Fibroblast of lung (primary cell): ENCODE data around the gene KCTD6. TPM values are rescaled to one million over a fixed set of nuclear protein-coding genes. Genes with fewer than 3 reads are reported as not detected.

ENCODE experiments used
- DNase-seq, 2 donors: peaks; one replicate each; pipeline versions ENCODE4 v3.0.0 to v3.0.0-alpha.2; 2010; ENCODE audit warnings: low read depth in 2 of 2
- H2AFZ ChIP-seq: 2 replicates; pipeline ENCODE4 v1.5.1; 2012; ENCODE audit warnings: low read length, control low read depth, inconsistent platforms
- H3K27ac ChIP-seq: 2 replicates; pipeline ENCODE4 v1.5.1; 2011; ENCODE audit warnings: low read length, control low read depth; ENCODE audit not compliant: insufficient read depth
- H3K27me3 ChIP-seq: 2 replicates; pipeline ENCODE4 v1.5.1; 2011; ENCODE audit warnings: mild to moderate bottlenecking, low read length; ENCODE audit not compliant: control insufficient read depth, insufficient read depth
- H3K36me3 ChIP-seq: 2 replicates; pipeline ENCODE4 v1.5.1; 2011; ENCODE audit warnings: low read length; ENCODE audit not compliant: control insufficient read depth, insufficient read depth
- H3K4me1 ChIP-seq: 2 replicates; pipeline ENCODE4 v1.5.1; 2011; ENCODE audit warnings: low read length; ENCODE audit not compliant: control insufficient read depth, insufficient read depth; ENCODE audit errors: extremely low read depth
- H3K4me2 ChIP-seq: 2 replicates; pipeline ENCODE4 v1.5.1; 2011; ENCODE audit warnings: low read length, control low read depth; ENCODE audit not compliant: insufficient read depth; ENCODE audit errors: extremely low read depth
- H3K4me3 ChIP-seq, 4 experiments: fragments of 200-600 bp in 1 of 4; sonication (generic) in 1 of 4; replicated peaks in 1 of 4; 2 replicates each; pipeline ENCODE4 v1.5.1; 2011 to 2016; ENCODE audit warnings: low read length in 4 of 4, low read depth in 3 of 4, mild to moderate bottlenecking in 3 of 4, control low read depth in 2 of 4, inconsistent platforms in 1 of 4, mixed read lengths in 1 of 4; ENCODE audit not compliant: insufficient read depth in 1 of 4; ENCODE audit errors: control extremely low read depth in 1 of 4
- H3K79me2 ChIP-seq: 2 replicates; pipeline ENCODE4 v1.5.1; 2012; ENCODE audit warnings: mild to moderate bottlenecking, low read length, inconsistent platforms; ENCODE audit not compliant: control insufficient read depth, insufficient read depth
- H3K9ac ChIP-seq: 2 replicates; pipeline ENCODE4 v1.5.1; 2011; ENCODE audit warnings: mild to moderate bottlenecking, low read length, control low read depth; ENCODE audit not compliant: insufficient read depth
- H3K9me3 ChIP-seq: 2 replicates; pipeline ENCODE4 v1.5.1; 2012; ENCODE audit warnings: low read depth, low read length; ENCODE audit not compliant: control insufficient read depth, insufficient read depth
- H4K20me1 ChIP-seq: 2 replicates; pipeline ENCODE4 v1.5.1; 2011; ENCODE audit warnings: low read length; ENCODE audit not compliant: control insufficient read depth, insufficient read depth; ENCODE audit errors: extremely low read depth
- EZH2 ChIP-seq: IDR thresholded peaks from 2 replicates; pipeline ENCODE4 v1.5.1; 2012; ENCODE audit warnings: low read length, control low read depth, mild to moderate bottlenecking; ENCODE audit errors: missing control alignments
- polyA plus RNA-seq, 2 donors: library from polyadenylated mRNA; depleted of rRNA in 1 of 2; stranded (reverse) in 1 of 2; unstranded in 1 of 2; fragments of >200 nt; gene quantifications; 2 replicates each; pipeline ENCODE4 v1.2.1, GENCODE V29; 2011 to 2012; ENCODE audit warnings: missing spikeins in 1 of 2
- total RNA-seq: library from RNA; depleted of rRNA; stranded (reverse); fragments of >200 nt; gene quantifications from 2 replicates; pipeline ENCODE4 v1.2.1, GENCODE V29; 2014
- TF ChIP-seq, protein P1 (sequence below), 2 donors: IDR thresholded peaks in 1 of 2; conservative IDR thresholded peaks in 1 of 2; 1 replicate in 1 of 2; 2 replicates in 1 of 2; pipeline ENCODE4 v1.5.1; 2011 to 2012; ENCODE audit warnings: low read length in 2 of 2, control low read depth in 1 of 2, inconsistent platforms in 1 of 2, low read depth in 1 of 2, mild to moderate bottlenecking in 1 of 2

KCTD6 gene
- total and polyA plus RNA-seq, 2 donors (not counting 1 experiment from before 2014, with no cell fraction given) = 10.2 to 14.8 TPM

DNA sequence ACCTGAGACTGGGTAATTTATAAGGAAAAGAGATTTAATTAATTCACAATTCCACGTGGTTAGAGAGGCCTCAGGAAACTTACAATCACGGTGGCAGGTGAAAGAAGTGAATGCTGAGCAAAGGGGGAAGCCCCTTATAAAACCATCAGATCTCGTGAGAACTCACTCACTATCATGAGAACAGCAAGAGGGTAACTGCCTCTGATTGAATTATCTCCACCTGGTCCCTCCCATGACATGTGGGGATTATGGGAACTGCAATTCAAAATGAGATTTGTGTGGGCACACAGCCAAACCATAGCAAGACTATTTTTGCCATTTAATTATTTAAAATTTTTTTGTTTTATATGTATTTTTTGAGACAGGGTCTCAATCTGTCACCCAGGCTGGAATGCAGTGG is 27.0 kb upstream of the KCTD6 start:
- no peak overlapping the region for H3K9ac ChIP-seq
- H3K4me1 ChIP-seq = peaks cover 5% of the 10 kb centered on the region
- H3K36me3 ChIP-seq = no peaks in the 10 kb centered on the region
- no peak for TF ChIP-seq EZH2
- TF ChIP-seq, protein P1, sequence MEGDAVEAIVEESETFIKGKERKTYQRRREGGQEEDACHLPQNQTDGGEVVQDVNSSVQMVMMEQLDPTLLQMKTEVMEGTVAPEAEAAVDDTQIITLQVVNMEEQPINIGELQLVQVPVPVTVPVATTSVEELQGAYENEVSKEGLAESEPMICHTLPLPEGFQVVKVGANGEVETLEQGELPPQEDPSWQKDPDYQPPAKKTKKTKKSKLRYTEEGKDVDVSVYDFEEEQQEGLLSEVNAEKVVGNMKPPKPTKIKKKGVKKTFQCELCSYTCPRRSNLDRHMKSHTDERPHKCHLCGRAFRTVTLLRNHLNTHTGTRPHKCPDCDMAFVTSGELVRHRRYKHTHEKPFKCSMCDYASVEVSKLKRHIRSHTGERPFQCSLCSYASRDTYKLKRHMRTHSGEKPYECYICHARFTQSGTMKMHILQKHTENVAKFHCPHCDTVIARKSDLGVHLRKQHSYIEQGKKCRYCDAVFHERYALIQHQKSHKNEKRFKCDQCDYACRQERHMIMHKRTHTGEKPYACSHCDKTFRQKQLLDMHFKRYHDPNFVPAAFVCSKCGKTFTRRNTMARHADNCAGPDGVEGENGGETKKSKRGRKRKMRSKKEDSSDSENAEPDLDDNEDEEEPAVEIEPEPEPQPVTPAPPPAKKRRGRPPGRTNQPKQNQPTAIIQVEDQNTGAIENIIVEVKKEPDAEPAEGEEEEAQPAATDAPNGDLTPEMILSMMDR (conservative IDR thresholded peaks at IDR 0.05 in 1 of 2, IDR thresholded peaks at IDR 0.05 in 1 of 2; ENCODE audit: low read depth in 1 of 2, low read length in 2 of 2) = no peak
- H3K27ac ChIP-seq = no peak overlapping the region
- no peak overlapping the region for H2AFZ ChIP-seq
- no peak overlapping the region for H3K4me3 ChIP-seq
- H4K20me1 ChIP-seq = no peaks in the 10 kb centered on the region
- no peak for DNase-seq
- no peaks in the 10 kb centered on the region for H3K79me2 ChIP-seq
- H3K4me2 ChIP-seq = no peak overlapping the region
- H3K27me3 ChIP-seq = no peaks in the 10 kb centered on the region
- no peaks in the 10 kb centered on the region for H3K9me3 ChIP-seq

DNA sequence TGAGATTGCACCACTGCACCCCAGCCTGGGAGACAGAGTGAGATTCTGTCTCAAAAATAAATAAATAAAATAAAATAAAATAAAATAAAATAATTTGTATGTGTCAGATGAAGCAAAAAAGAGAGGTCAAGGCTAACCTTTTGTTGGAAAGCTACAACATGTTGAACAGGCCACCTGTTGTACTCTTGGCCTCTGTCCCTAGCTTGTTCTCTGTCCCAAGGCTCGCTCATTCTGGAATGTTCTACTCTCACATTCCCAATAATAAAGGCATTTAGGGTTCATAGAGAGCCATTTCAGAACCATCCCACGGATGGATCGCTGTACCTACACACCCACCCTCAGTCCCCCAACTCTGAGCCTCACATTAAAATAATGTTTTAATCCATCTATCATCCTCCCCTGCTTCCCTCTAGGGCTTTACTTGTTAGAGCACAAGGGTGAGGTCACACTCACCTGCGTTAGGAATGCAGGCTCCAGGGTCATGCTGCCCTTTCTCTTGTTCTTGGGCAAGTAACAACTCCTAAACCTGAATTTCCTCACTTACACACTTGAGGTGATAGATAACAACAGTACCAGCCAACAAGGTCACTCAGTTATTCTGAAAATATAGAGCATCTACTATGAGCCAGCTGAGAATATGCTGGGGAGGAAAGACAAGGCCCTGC is 24.9 kb upstream of the KCTD6 start:
- Histone ChIP-seq H2AFZ (no peak overlapping the region), H3K9me3 (no peaks in the 10 kb centered on the region), H3K4me2 (no peak overlapping the region), H3K79me2 (no peaks in the 10 kb centered on the region), H3K4me3 (no peak overlapping the region), H3K36me3 (no peaks in the 10 kb centered on the region), H4K20me1 (no peaks in the 10 kb centered on the region), H3K4me1 (peaks cover 9% of the 10 kb centered on the region), H3K9ac (no peak overlapping the region), H3K27ac (no peak overlapping the region), H3K27me3 (no peaks in the 10 kb centered on the region)
- DNase-seq = no peak
- TF ChIP-seq, protein P1 (conservative IDR thresholded peaks at IDR 0.05 in 1 of 2, IDR thresholded peaks at IDR 0.05 in 1 of 2; ENCODE audit: low read depth in 1 of 2, low read length in 2 of 2) = no peak
- no peak for TF ChIP-seq EZH2

DNA sequence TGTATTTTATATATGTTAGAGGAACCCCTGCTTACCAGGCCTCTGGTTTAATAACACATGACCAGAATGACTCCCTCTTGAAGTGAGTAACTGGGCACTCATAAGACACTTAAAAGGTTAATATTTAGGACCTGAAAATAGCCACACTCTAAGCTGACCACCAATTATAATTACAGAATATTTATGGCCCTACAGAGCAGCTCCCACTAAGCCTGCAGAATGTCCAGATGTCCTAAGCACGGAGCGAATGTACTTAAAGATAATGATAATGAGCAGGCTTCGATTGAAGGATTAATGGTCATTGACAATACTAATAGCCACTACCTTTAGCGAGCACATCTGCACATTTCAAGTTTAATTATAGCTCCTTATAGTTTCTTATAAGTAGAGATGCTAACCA is 22.8 kb upstream of the KCTD6 start:
- H3K79me2 ChIP-seq = no peaks in the 10 kb centered on the region
- H3K27ac ChIP-seq = no peak overlapping the region
- H3K9me3 ChIP-seq = no peaks in the 10 kb centered on the region
- TF ChIP-seq, protein P1 (conservative IDR thresholded peaks at IDR 0.05 in 1 of 2, IDR thresholded peaks at IDR 0.05 in 1 of 2; ENCODE audit: low read depth in 1 of 2, low read length in 2 of 2) = no peak
- TF ChIP-seq EZH2 = no peak
- DNase-seq = no peak
- H2AFZ ChIP-seq = no peak overlapping the region
- no peak overlapping the region for H3K4me3 ChIP-seq
- H4K20me1 ChIP-seq = no peaks in the 10 kb centered on the region
- no peaks in the 10 kb centered on the region for H3K36me3 ChIP-seq
- no peak overlapping the region for H3K4me2 ChIP-seq
- H3K9ac ChIP-seq = no peak overlapping the region
- peaks cover 4% of the 10 kb centered on the region for H3K4me1 ChIP-seq
- no peaks in the 10 kb centered on the region for H3K27me3 ChIP-seq
